Measurements from ENCODE around the gene UMAD1. TPM values are rescaled to one million over a fixed set of nuclear protein-coding genes. Genes with fewer than 3 reads are reported as not detected.

The UMAD1 gene
- total RNA-seq, 1 donor from 2014 or later = 11.3 TPM

DNA sequence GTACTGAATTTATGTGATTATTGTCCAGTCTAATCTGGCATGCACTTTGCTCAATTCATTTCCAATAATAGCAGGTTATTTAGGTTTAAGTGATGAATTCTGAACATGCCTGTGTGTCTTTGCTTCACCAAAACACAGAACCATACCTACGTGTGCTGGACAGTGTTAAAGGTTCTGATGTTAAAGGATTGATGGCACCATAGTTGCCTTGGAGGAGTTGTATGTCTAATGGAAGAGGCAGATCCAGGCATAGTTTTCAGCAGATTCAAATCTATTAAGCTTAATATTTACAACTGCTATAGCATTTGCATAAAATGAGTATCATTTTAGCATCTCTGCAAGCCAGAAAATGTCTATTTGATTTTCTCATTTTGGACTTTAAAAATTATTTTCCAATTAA lies 28.0 kb upstream of the UMAD1 start:
- no peak overlapping the region for H3K4me3 ChIP-seq (ENCODE audit: low read depth, low read length)
- FAIRE-seq = no peak
- no peaks in the 10 kb centered on the region for H3K36me3 ChIP-seq (ENCODE audit: control insufficient read depth, insufficient read depth, low read length)
- no peak for DNase-seq (ENCODE audit: low read depth)
- TF ChIP-seq, protein P1, sequence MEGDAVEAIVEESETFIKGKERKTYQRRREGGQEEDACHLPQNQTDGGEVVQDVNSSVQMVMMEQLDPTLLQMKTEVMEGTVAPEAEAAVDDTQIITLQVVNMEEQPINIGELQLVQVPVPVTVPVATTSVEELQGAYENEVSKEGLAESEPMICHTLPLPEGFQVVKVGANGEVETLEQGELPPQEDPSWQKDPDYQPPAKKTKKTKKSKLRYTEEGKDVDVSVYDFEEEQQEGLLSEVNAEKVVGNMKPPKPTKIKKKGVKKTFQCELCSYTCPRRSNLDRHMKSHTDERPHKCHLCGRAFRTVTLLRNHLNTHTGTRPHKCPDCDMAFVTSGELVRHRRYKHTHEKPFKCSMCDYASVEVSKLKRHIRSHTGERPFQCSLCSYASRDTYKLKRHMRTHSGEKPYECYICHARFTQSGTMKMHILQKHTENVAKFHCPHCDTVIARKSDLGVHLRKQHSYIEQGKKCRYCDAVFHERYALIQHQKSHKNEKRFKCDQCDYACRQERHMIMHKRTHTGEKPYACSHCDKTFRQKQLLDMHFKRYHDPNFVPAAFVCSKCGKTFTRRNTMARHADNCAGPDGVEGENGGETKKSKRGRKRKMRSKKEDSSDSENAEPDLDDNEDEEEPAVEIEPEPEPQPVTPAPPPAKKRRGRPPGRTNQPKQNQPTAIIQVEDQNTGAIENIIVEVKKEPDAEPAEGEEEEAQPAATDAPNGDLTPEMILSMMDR (IDR thresholded peaks at IDR 0.05; ENCODE audit: insufficient read depth, low read length, severe bottlenecking) = no peak
- H3K27me3 ChIP-seq (ENCODE audit: control insufficient read depth, insufficient read depth, low read length) = no peaks in the 10 kb centered on the region

DNA sequence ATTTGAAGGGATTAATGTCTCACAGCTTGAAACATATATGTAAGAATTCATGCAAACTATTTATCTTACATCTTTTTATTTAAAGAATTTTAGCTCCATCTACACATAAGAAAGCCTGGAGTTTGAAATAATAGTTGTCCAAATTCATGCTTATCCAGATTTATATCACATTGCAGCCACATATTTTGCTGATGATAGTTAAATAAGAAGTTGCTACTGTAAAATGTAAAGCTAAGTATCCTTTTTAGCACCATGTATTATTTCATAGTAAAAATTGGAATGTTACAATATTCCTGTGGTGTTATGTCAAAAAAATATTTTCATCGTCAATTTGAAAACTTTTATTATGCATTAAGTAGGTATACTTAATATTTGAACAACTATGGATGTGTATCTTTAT lies 27.3 kb upstream of the UMAD1 start:
- no peaks in the 10 kb centered on the region for H3K27me3 ChIP-seq (ENCODE audit: control insufficient read depth, insufficient read depth, low read length)
- FAIRE-seq (no peak), DNase-seq (ENCODE audit: low read depth) (no peak)
- TF ChIP-seq, protein P1 (IDR thresholded peaks at IDR 0.05; ENCODE audit: insufficient read depth, low read length, severe bottlenecking) = no peak
- H3K4me3 ChIP-seq (ENCODE audit: low read depth, low read length) = no peak overlapping the region
- H3K36me3 ChIP-seq (ENCODE audit: control insufficient read depth, insufficient read depth, low read length) = no peaks in the 10 kb centered on the region

DNA sequence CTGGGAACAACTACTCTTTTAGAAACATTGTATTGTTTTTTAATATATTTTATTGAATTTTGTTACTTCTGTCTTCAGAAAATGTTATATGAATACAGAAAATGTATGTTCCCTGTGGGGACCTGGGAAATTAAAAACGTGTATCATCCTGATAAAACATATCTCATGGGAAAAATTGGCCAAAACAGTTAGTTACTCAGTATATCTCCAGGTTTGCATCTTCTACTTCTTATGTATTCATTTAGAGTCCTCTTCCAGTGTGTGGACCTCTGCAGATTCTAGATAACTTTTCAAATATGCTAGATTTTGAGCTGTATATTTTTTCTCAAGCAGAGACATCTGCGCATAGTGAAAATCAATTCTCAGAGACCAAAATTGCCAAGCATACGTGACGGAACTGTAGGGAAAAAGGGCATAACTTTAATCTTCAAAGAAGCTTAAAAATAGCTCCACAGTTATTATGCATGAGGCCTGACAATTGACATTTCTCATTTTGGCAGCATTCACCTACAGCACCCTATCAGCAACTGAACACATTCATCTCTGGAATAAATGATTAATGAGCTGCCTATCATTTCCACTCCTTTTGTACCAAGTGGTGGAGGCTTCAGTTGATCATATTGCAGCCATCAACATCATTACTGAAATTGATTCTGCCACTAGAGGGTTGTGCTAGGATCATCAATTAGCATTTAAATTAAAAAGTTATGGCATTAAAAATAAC lies 26.4 kb upstream of the UMAD1 start:
- TF ChIP-seq, protein P1 (IDR thresholded peaks at IDR 0.05; ENCODE audit: insufficient read depth, low read length, severe bottlenecking) = no peak
- no peaks in the 10 kb centered on the region for H3K27me3 ChIP-seq (ENCODE audit: control insufficient read depth, insufficient read depth, low read length)
- FAIRE-seq (no peak), DNase-seq (ENCODE audit: low read depth) (no peak)
- H3K4me3 ChIP-seq (ENCODE audit: low read depth, low read length) = no peak overlapping the region
- H3K36me3 ChIP-seq (ENCODE audit: control insufficient read depth, insufficient read depth, low read length) = no peaks in the 10 kb centered on the region

DNA sequence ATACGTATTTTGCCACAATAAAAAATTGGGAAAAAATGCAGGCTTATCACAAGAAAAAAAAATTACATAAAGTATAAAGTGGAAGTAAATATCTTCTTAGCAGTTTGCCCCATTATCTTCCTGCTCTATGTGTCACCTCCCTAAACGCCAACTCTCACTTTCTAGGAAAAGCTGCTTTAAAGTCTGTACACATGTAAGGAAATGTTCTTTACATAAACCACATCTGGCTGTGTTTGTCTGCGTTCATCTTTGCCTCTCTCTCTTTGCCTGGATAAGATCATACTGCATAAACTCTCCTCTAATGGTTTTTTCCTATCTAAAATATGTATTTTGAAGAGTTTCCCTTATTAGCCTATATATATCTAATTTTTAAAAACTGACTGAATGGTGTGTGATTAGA lies 23.0 kb upstream of the UMAD1 start:
- TF ChIP-seq, protein P1 (IDR thresholded peaks at IDR 0.05; ENCODE audit: insufficient read depth, low read length, severe bottlenecking) = no peak
- no peak for DNase-seq (ENCODE audit: low read depth)
- Histone ChIP-seq H3K36me3 (ENCODE audit: control insufficient read depth, insufficient read depth, low read length) (no peaks in the 10 kb centered on the region), H3K27me3 (ENCODE audit: control insufficient read depth, insufficient read depth, low read length) (no peaks in the 10 kb centered on the region), H3K4me3 (ENCODE audit: low read depth, low read length) (no peak overlapping the region)
- FAIRE-seq = no peak

DNA sequence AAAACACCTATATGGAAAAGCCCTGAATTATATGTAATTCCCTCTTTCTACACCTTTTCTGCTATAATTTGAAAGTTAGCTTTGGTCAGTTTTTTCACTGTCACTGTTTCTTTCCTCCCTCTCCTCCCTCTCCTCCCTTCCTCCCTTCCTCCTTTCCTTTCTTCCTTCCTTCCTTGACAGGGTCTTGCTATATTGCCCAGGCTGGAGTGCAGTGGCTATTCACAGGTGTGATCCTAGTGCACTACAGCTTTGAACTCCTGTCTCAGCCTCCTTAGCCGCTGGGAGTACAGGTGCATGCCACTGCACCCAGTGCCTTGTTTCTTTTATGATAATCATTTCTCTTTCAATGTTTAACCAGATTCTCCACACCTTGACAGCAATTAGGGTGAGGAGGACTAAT lies 22.1 kb upstream of the UMAD1 start:
- DNase-seq (ENCODE audit: low read depth) = no peak
- no peak for FAIRE-seq
- TF ChIP-seq, protein P1 (IDR thresholded peaks at IDR 0.05; ENCODE audit: insufficient read depth, low read length, severe bottlenecking) = no peak
- H3K27me3 ChIP-seq (ENCODE audit: control insufficient read depth, insufficient read depth, low read length) = no peaks in the 10 kb centered on the region
- H3K4me3 ChIP-seq (ENCODE audit: low read depth, low read length) = no peak overlapping the region
- H3K36me3 ChIP-seq (ENCODE audit: control insufficient read depth, insufficient read depth, low read length) = no peaks in the 10 kb centered on the region

DNA sequence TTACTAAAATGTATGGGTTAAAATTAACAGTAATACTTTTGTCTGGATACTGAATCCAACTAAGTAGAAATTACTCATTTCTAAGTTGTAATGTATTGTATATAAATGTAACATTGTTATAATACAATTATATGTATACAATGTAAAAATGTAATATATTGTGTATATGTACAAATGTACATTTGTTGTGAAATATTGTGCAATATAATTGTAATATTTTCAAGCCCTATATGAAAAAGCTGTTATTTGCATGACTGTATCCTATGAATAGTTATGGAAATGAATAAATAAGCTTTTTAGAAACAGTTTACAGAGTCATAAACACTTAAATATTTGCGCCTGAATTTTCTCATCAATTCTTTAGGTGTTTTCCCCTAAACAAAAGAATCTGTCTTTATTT lies 20.3 kb upstream of the UMAD1 start:
- FAIRE-seq = no peak
- no peaks in the 10 kb centered on the region for H3K36me3 ChIP-seq (ENCODE audit: control insufficient read depth, insufficient read depth, low read length)

More for the DNA sequence above, 20.3 kb upstream of the UMAD1 start:
- Histone ChIP-seq H3K27me3 (ENCODE audit: control insufficient read depth, insufficient read depth, low read length) (no peaks in the 10 kb centered on the region), H3K4me3 (ENCODE audit: low read depth, low read length) (no peak overlapping the region)
- DNase-seq (ENCODE audit: low read depth) = no peak
- TF ChIP-seq, protein P1 (IDR thresholded peaks at IDR 0.05; ENCODE audit: insufficient read depth, low read length, severe bottlenecking) = no peak
